GM12865 (cell line): ENCODE measurements around the gene ELMO1.
"Not testable (repeated sequence)": the region's sequence is repeated elsewhere in the genome, so short reads cannot be mapped to it uniquely, and the experiment has no call there.

ENCODE experiments used
- DNase-seq: peaks from one replicate; pipeline ENCODE4 v3.0.0; 2010; ENCODE audit warnings: low read depth
- H3K4me3 ChIP-seq: 2 replicates; pipeline ENCODE4 v1.5.1; 2011; ENCODE audit warnings: mild to moderate bottlenecking, low read depth, low read length, control low read depth
- TF ChIP-seq, protein P1 (sequence below): IDR thresholded peaks from 2 replicates; pipeline ENCODE4 v1.5.1; 2011; ENCODE audit warnings: low read length, control low read depth, low read depth, inconsistent platforms; ENCODE audit not compliant: insufficient read depth; ENCODE audit errors: missing control alignments

Gene ELMO1

GRCh38 chr7:36985316-36985715 is 463.3 kb downstream of the ELMO1 start:
- TF ChIP-seq, protein P1, sequence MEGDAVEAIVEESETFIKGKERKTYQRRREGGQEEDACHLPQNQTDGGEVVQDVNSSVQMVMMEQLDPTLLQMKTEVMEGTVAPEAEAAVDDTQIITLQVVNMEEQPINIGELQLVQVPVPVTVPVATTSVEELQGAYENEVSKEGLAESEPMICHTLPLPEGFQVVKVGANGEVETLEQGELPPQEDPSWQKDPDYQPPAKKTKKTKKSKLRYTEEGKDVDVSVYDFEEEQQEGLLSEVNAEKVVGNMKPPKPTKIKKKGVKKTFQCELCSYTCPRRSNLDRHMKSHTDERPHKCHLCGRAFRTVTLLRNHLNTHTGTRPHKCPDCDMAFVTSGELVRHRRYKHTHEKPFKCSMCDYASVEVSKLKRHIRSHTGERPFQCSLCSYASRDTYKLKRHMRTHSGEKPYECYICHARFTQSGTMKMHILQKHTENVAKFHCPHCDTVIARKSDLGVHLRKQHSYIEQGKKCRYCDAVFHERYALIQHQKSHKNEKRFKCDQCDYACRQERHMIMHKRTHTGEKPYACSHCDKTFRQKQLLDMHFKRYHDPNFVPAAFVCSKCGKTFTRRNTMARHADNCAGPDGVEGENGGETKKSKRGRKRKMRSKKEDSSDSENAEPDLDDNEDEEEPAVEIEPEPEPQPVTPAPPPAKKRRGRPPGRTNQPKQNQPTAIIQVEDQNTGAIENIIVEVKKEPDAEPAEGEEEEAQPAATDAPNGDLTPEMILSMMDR, result no peak
- H3K4me3 ChIP-seq, result no peak overlapping the region
- DNase-seq, result no peak

GRCh38 chr7:36984710-36985312 is 463.9 kb downstream of the ELMO1 start:
- no peak overlapping the region for H3K4me3 ChIP-seq
- TF ChIP-seq, protein P1, result no peak
- no peak for DNase-seq

GRCh38 chr7:36984041-36984521 is 464.6 kb downstream of the ELMO1 start:
- no peak overlapping the region for H3K4me3 ChIP-seq
- TF ChIP-seq, protein P1, result no peak
- DNase-seq, result no peak

DNA sequence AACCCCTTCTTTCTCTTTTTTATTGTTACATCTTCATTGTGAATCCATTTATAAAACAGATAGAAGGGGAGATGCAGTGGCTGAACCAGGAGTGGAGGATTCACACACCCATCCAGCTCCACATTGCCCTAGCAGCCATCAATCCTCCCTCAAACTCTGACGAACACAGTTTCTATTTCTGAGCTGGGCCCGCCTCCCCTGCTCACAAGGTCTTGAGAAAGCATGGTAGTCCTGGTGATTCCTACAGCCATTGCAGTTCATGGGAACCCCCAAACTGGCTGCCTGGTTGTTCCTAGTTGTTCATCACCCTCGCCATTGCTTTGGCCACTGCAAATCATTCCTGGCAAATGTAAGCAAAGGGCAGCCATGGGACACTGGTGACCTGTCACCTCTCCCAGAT is 465.9 kb downstream of the ELMO1 start:
- no peak overlapping the region for H3K4me3 ChIP-seq
- DNase-seq, result no peak
- TF ChIP-seq, protein P1, result no peak

GRCh38 chr7:36979810-36980248 is 468.8 kb downstream of the ELMO1 start:
- H3K4me3 ChIP-seq, result no peak overlapping the region
- DNase-seq, result no peak
- TF ChIP-seq, protein P1, result no peak

GRCh38 chr7:36978461-36978860 is 470.2 kb downstream of the ELMO1 start:
- no peak for DNase-seq
- TF ChIP-seq, protein P1, result no peak

DNA sequence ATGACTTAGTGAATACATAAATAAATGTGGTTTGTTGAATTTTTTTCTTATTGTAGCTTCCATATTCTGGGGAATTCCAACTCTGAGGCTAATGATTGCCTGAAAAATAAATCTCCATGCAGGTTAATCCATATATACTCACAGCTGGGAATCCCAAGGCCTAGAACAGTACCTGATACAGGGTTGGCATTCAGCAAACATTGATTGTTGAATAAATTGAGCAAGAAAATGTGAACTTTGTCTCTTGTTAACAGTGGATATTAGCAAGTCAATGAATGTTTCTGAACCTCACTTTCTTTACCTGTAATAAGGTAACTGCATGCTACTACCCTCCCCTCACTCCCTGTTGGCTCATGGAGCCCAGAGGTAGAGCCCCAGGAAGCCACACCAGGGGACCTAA is 470.8 kb downstream of the ELMO1 start:
- no peak for DNase-seq
- H3K4me3 ChIP-seq, result no peak overlapping the region
- TF ChIP-seq, protein P1, result no peak

More at GRCh38 chr7:36978461-36978860, 470.2 kb downstream of the ELMO1 start:
- H3K4me3 ChIP-seq, result no peak overlapping the region

- not testable (repeated sequence) for DNase-seq, H3K4me3 ChIP-seq
Measured at GRCh38 chr7:36973534-36973933, 475.1 kb downstream of the ELMO1 start.
